Upper lobe of right lung (tissue), 1 donor: ENCODE data around the gene SFPQ. TPM values are rescaled to one million over a fixed set of nuclear protein-coding genes. Genes with fewer than 3 reads are reported as not detected.
"Not testable (repeated sequence)": the region's sequence is repeated elsewhere in the genome, so short reads cannot be mapped to it uniquely, and the experiment has no call there.

Experiments
- ATAC-seq: fragments of 200-7000 bp; cut with Tn5 transposase; one replicate; pipeline ENCODE4 v1.9.1; 2020; ENCODE audit warnings: mild to moderate bottlenecking, moderate library complexity
- DNase-seq: peaks from one replicate; pipeline ENCODE4 v3.0.0-alpha.2; 2020
- H3K27ac ChIP-seq: fragments of 200-600 bp; one replicate; pipeline ENCODE4 v1.8.0; 2022
- H3K27me3 ChIP-seq: fragments of 200-600 bp; one replicate; pipeline ENCODE4 v1.8.0; 2022; ENCODE audit warnings: mild to moderate bottlenecking
- H3K36me3 ChIP-seq: fragments of 200-600 bp; one replicate; pipeline ENCODE4 v1.8.0; 2022
- H3K4me1 ChIP-seq: fragments of 200-600 bp; one replicate; pipeline ENCODE4 v1.8.0; 2022
- H3K4me3 ChIP-seq: fragments of 200-600 bp; one replicate; pipeline ENCODE4 v1.8.0; 2022; ENCODE audit warnings: mild to moderate bottlenecking
- H3K9me3 ChIP-seq: fragments of 200-600 bp; one replicate; pipeline ENCODE4 v1.8.0; 2022
- CTCF ChIP-seq: fragments of 200-600 bp; IDR thresholded peaks from one replicate; pipeline ENCODE4 v1.8.0; 2022; ENCODE audit warnings: antibody characterized with exemption
- intact Hi-C: fragments of 100-400 bp; cut with DNase I; formaldehyde crosslinking; loops from one replicate; pipeline ENCODE4 v1.11.0; 2022
- long read RNA-seq: library from polyadenylated mRNA; unstranded; transcript quantifications from one replicate; pipeline ENCODE4 v2.0.0, GENCODE V29; 2021
- total RNA-seq: library from RNA; stranded (reverse); fragmentation: NEBNext Ultra II Directional; extraction: Animal tissue kit (Norgen Biotek cat#: 25700); gene quantifications from one replicate; pipeline ENCODE4 v1.2.1, GENCODE V29; 2021
- donor health status: DM: no; HTN: yes; CAD: no; lungs with severe emphysema.

Gene SFPQ
- total RNA-seq = 170 TPM
- long read RNA-seq, transcript SFPQ-201 (10 exons, 3,747 nt) = major isoform, 266 of 339 reads
- long read RNA-seq, partial matches to known transcripts = 8 of 339 reads
- long read RNA-seq, other reads (novel, unspliced or antisense) = 58 of 339 reads

- Histone ChIP-seq H3K36me3 (peaks cover 35% of the 10 kb centered on the region), H3K4me3 (peak within 1 kb of the TSS; percentile 97), H3K27ac (peak within 1 kb of the TSS; percentile 99), H3K27me3 (no peaks in the 10 kb centered on the region), H3K4me1 (peaks cover 34% of the 10 kb centered on the region), H3K9me3 (no peaks in the 10 kb centered on the region)
- intact Hi-C loops = no loop called here
- DNase-seq (peak; percentile 95), ATAC-seq (peak; percentile 97)
- TF ChIP-seq CTCF = no peak
Observed at GRCh38 chr1:35192853-35193664, at the start of gene SFPQ. Gene SFPQ (minus strand): TSS chr1:35193145. CDS start chr1:35193049, 96 bp downstream.

GRCh38 chr1:35236772-35237171 lies 43.8 kb upstream of the SFPQ start:
- H3K4me1 ChIP-seq, H3K4me3 ChIP-seq, intact Hi-C loops, DNase-seq, H3K27me3 ChIP-seq, H3K36me3 ChIP-seq, H3K9me3 ChIP-seq, H3K27ac ChIP-seq, ATAC-seq: not testable (repeated sequence)

- DNase-seq = no peak
- TF ChIP-seq CTCF = no peak
- Histone ChIP-seq H3K9me3 (no peaks in the 10 kb centered on the region), H3K4me3 (no peak overlapping the region), H3K27ac (no peak overlapping the region), H3K27me3 (no peaks in the 10 kb centered on the region), H3K36me3 (no peaks in the 10 kb centered on the region), H3K4me1 (no peaks in the 10 kb centered on the region)
- no peak for ATAC-seq
- intact Hi-C loops = no loop called here
Observed at GRCh38 chr1:35231287-35231686, 38.3 kb upstream of the SFPQ start.

GRCh38 chr1:35229587-35230360 lies 36.8 kb upstream of the SFPQ start:
- Histone ChIP-seq H3K4me1 (no peaks in the 10 kb centered on the region), H3K27ac (no peak overlapping the region), H3K9me3 (no peaks in the 10 kb centered on the region), H3K27me3 (no peaks in the 10 kb centered on the region), H3K36me3 (no peaks in the 10 kb centered on the region), H3K4me3 (no peak overlapping the region)
- no peak for ATAC-seq
- TF ChIP-seq CTCF = no peak
- no peak for DNase-seq
- intact Hi-C loops = no loop called here

GRCh38 chr1:35226546-35226945 lies 33.6 kb upstream of the SFPQ start:
- Histone ChIP-seq H3K4me1 (peaks cover 9% of the 10 kb centered on the region), H3K4me3 (no peak overlapping the region), H3K9me3 (no peaks in the 10 kb centered on the region), H3K36me3 (no peaks in the 10 kb centered on the region), H3K27me3 (no peaks in the 10 kb centered on the region), H3K27ac (no peak overlapping the region)
- ATAC-seq (no peak), DNase-seq (no peak)
- TF ChIP-seq CTCF = no peak
- intact Hi-C loops = no loop called here
